CD4-positive, alpha-beta T cell (primary cell): ENCODE data around the gene MAP3K5. TPM values are rescaled to one million over a fixed set of nuclear protein-coding genes. Genes with fewer than 3 reads are reported as not detected.

Experiments
- ATAC-seq: fragments of 200-7000 bp; cut with Tn5 transposase; one replicate; pipeline ENCODE4 v1.10.0; 2022; ENCODE audit warnings: mild to moderate bottlenecking; ENCODE audit not compliant: poor library complexity
- CTCF ChIA-PET: fragments of 350-600 bp; sonication (Branson Sonifier 250); formaldehyde crosslinking; loops from one replicate; lab custom pipeline; 2021; ENCODE audit warnings: antibody characterized with exemption, inconsistent platforms; lab: Charles Lee
- POLR2A ChIA-PET: fragments of 350-600 bp; sonication (Branson Sonifier 250); formaldehyde crosslinking; loops from one replicate; lab custom pipeline; 2021; ENCODE audit warnings: antibody characterized with exemption, inconsistent platforms; lab: Charles Lee
- DNase-seq, 14 experiments: peaks; one replicate each; pipeline ENCODE4 v3.0.0-alpha.2; 2013 to 2020; ENCODE audit warnings: mixed read lengths in 2 of 14
- H3K27ac ChIP-seq, 2 donors: one replicate each; pipeline versions ENCODE4 v1.5.1 to v1.7.0; 2013; ENCODE audit warnings: low read length in 2 of 2, low read depth in 1 of 2, mild to moderate bottlenecking in 1 of 2
- H3K27me3 ChIP-seq, 2 experiments: 1 replicate in 1 of 2; 2 replicates in 1 of 2; pipeline versions ENCODE4 v1.6.1 to v1.7.0; 2013; ENCODE audit warnings: low read length in 2 of 2, control low read depth in 1 of 2, mild to moderate bottlenecking in 1 of 2, moderate library complexity in 1 of 2; ENCODE audit not compliant: insufficient read depth in 2 of 2, control insufficient read depth in 1 of 2
- H3K36me3 ChIP-seq: one replicate; pipeline ENCODE4 v1.6.1; 2013; ENCODE audit warnings: low read length, control low read depth; ENCODE audit not compliant: insufficient read depth
- H3K4me1 ChIP-seq: one replicate; pipeline ENCODE4 v1.6.1; 2013; ENCODE audit warnings: low read length, control low read depth; ENCODE audit not compliant: insufficient read depth
- H3K4me3 ChIP-seq: one replicate; pipeline ENCODE4 v1.5.1; 2013; ENCODE audit warnings: mild to moderate bottlenecking, low read length, moderate library complexity
- H3K9me3 ChIP-seq, 2 experiments: 1 replicate in 1 of 2; 2 replicates in 1 of 2; pipeline versions ENCODE4 v1.6.1 to v1.7.0; 2013; ENCODE audit warnings: low read length in 2 of 2, mild to moderate bottlenecking in 2 of 2, control low read depth in 1 of 2, moderate library complexity in 1 of 2; ENCODE audit not compliant: control insufficient read depth in 1 of 2, insufficient read depth in 1 of 2
- H3K27ac Mint-ChIP-seq: one replicate; pipeline ENCODE4 v1.8.0; 2020; ENCODE audit warnings: mixed read lengths
- H3K27me3 Mint-ChIP-seq: one replicate; pipeline ENCODE4 v1.8.0; 2021; ENCODE audit warnings: mixed read lengths
- H3K36me3 Mint-ChIP-seq: one replicate; pipeline ENCODE4 v1.8.0; 2021; ENCODE audit warnings: low read depth, mixed read lengths
- H3K4me1 Mint-ChIP-seq: one replicate; pipeline ENCODE4 v1.8.0; 2021; ENCODE audit warnings: low read depth, mixed read lengths
- H3K4me3 Mint-ChIP-seq: one replicate; pipeline ENCODE4 v1.8.0; 2020; ENCODE audit warnings: mild to moderate bottlenecking, mixed read lengths
- H3K9me3 Mint-ChIP-seq: one replicate; pipeline ENCODE4 v1.8.0; 2020; ENCODE audit warnings: mixed read lengths
- CTCF ChIP-seq: fragments of 200-600 bp; IDR thresholded peaks from one replicate; pipeline ENCODE4 v1.8.0; 2022; ENCODE audit warnings: antibody characterized with exemption, mild to moderate bottlenecking
- intact Hi-C, 2 experiments: fragments of 100-400 bp; cut with DNase I in 1 of 2; cut with micrococcal nuclease in 1 of 2; formaldehyde crosslinking; loops; one replicate each; pipeline versions ENCODE4 v1.15.1 to v1.9.0; 2023 to 2025; cut with DNase I, micrococcal nuclease
- total RNA-seq, 174 experiments: library from RNA in 2 of 174; stranded (reverse) in 2 of 174; gene quantifications; one replicate each; pipeline ENCODE4 v1.2.3 and lab custom pipeline; 2021 to 2026

MAP3K5 gene
- total RNA-seq, 2 experiments from 2014 or later: 12.9 to 14.1 TPM

GRCh38 chr6:136729832-136730231 is 62.4 kb downstream of the MAP3K5 start:
- H3K36me3 ChIP-seq: no peaks in the 10 kb centered on the region
- no peak overlapping the region for H3K27ac ChIP-seq
- H3K27ac Mint-ChIP-seq: no peak overlapping the region
- ATAC-seq (no peak), DNase-seq (no peak)
- ChIA-PET CTCF (interaction anchor here (1.7 kb wide), 1 partner anchor 86 kb away, joined by 3 read pairs; no protein-coding TSS in a partner anchor), POLR2A (no interaction called here)
- peaks cover 8% of the 10 kb centered on the region for H3K4me1 Mint-ChIP-seq
- intact Hi-C loops: no loop called here
- no peak overlapping the region for H3K4me3 Mint-ChIP-seq
- no peaks in the 10 kb centered on the region for H3K27me3 ChIP-seq
- peaks cover 3% of the 10 kb centered on the region for H3K4me1 ChIP-seq
- no peaks in the 10 kb centered on the region for H3K36me3 Mint-ChIP-seq
- no peak overlapping the region for H3K4me3 ChIP-seq
- TF ChIP-seq CTCF: no peak
- no peaks in the 10 kb centered on the region for H3K9me3 ChIP-seq
- no peaks in the 10 kb centered on the region for H3K9me3 Mint-ChIP-seq
- no peaks in the 10 kb centered on the region for H3K27me3 Mint-ChIP-seq

GRCh38 chr6:136728976-136729515 is 63.2 kb downstream of the MAP3K5 start:
- intact Hi-C loops: no loop called here
- POLR2A ChIA-PET: interaction anchor here (1.2 kb wide), 1 partner anchor 63 kb away, joined by 3 read pairs; the partner anchor contains the start of gene MAP3K5
- CTCF ChIA-PET: interaction anchor here (1.7 kb wide), 1 partner anchor 85 kb away, joined by 3 read pairs; no protein-coding TSS in a partner anchor
- Histone ChIP-seq H3K27me3 (no peaks in the 10 kb centered on the region), H3K9me3 (no peaks in the 10 kb centered on the region), H3K4me3 (no peak overlapping the region), H3K36me3 (no peaks in the 10 kb centered on the region), H3K27ac (no peak overlapping the region), H3K4me1 (peaks cover 6% of the 10 kb centered on the region)
- DNase-seq (no peak), ATAC-seq (no peak)
- H3K27ac Mint-ChIP-seq: no peak overlapping the region
- no peak overlapping the region for H3K4me3 Mint-ChIP-seq
- TF ChIP-seq CTCF: no peak
- H3K4me1 Mint-ChIP-seq: peaks cover 12% of the 10 kb centered on the region
- no peaks in the 10 kb centered on the region for H3K9me3 Mint-ChIP-seq
- H3K36me3 Mint-ChIP-seq: no peaks in the 10 kb centered on the region
- H3K27me3 Mint-ChIP-seq: no peaks in the 10 kb centered on the region

- ATAC-seq (no peak), DNase-seq (no peak)
- ChIA-PET CTCF (no interaction called here), POLR2A (interaction anchor here (0.5 to 1.2 kb wide), 4 partner anchors 36 to 438 kb away, joined by 3 to 6 read pairs (median 3); partner anchors contain the start of gene MAP3K5)
- H3K4me3 Mint-ChIP-seq: no peak overlapping the region
- no peak overlapping the region for H3K27ac Mint-ChIP-seq
- H3K4me3 ChIP-seq: no peak overlapping the region
- intact Hi-C loops: no loop called here
- H3K4me1 ChIP-seq: peaks cover 10% of the 10 kb centered on the region
- H3K4me1 Mint-ChIP-seq: peaks cover 20% of the 10 kb centered on the region
- H3K9me3 Mint-ChIP-seq: no peaks in the 10 kb centered on the region
- no peaks in the 10 kb centered on the region for H3K36me3 ChIP-seq
- no peak overlapping the region for H3K27ac ChIP-seq
- H3K9me3 ChIP-seq: no peaks in the 10 kb centered on the region
- TF ChIP-seq CTCF: no peak
- H3K27me3 Mint-ChIP-seq: no peaks in the 10 kb centered on the region
- H3K27me3 ChIP-seq: no peaks in the 10 kb centered on the region
- H3K36me3 Mint-ChIP-seq: no peaks in the 10 kb centered on the region
These were observed 64.0 kb downstream of the MAP3K5 start for GRCh38 chr6:136728033-136728939.
